Transverse colon (tissue), 4 donors: ENCODE data around the gene SOD2.

Experiments used
- POLR2A ChIP-seq: fragments of 450-650 bp; IDR thresholded peaks from one replicate; pipeline ENCODE4 v1.6.1; 2016; ENCODE audit warnings: antibody characterized with exemption, mild to moderate bottlenecking, moderate library complexity
- POLR2AphosphoS5 ChIP-seq, 3 donors: sonication (generic); formaldehyde crosslinking; IDR thresholded peaks; one replicate each; pipeline ENCODE4 v1.6.1; 2016; ENCODE audit warnings: antibody characterized with exemption in 3 of 3
- TF ChIP-seq, protein P1 (sequence below), 5 experiments: fragments of 200-600 bp in 3 of 5; fragments of 450-650 bp in 2 of 5; sonication (generic) in 3 of 5; IDR thresholded peaks; 1 replicate in 2 of 5; 2 replicates in 3 of 5; pipeline ENCODE4 v1.5.1; 2016 to 2017; ENCODE audit warnings: antibody characterized with exemption in 5 of 5, inconsistent platforms in 3 of 5, mild to moderate bottlenecking in 2 of 5, moderate library complexity in 1 of 5

DNA sequence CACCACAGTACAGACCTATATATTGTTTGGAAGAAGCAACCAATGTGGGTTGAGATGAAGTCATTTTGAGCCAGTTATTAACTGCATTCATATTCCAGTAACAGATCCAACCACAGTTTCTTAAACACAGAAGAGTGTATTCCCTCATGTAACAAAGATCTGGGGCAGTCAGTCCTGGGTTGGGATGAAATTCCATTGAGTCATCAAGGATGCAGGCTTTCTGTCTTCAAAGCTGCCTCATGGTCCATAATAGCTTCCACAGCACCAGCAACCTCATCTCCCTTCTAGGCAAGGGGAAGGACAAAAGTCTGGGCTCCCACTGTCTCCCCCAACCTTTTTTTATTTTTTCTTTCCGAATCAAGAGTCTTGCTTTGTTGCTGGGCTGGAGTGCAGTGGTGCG lies 2.9 kb upstream of the SOD2 start:
- TF ChIP-seq POLR2A (no peak), POLR2AphosphoS5 (IDR thresholded peaks at IDR 0.05) (no peak)
- TF ChIP-seq, protein P1, sequence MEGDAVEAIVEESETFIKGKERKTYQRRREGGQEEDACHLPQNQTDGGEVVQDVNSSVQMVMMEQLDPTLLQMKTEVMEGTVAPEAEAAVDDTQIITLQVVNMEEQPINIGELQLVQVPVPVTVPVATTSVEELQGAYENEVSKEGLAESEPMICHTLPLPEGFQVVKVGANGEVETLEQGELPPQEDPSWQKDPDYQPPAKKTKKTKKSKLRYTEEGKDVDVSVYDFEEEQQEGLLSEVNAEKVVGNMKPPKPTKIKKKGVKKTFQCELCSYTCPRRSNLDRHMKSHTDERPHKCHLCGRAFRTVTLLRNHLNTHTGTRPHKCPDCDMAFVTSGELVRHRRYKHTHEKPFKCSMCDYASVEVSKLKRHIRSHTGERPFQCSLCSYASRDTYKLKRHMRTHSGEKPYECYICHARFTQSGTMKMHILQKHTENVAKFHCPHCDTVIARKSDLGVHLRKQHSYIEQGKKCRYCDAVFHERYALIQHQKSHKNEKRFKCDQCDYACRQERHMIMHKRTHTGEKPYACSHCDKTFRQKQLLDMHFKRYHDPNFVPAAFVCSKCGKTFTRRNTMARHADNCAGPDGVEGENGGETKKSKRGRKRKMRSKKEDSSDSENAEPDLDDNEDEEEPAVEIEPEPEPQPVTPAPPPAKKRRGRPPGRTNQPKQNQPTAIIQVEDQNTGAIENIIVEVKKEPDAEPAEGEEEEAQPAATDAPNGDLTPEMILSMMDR (IDR thresholded peaks at IDR 0.05) = no peak
